Posterior vena cava (tissue), 2 donors: Measurements from ENCODE around the gene FBXW4. TPM values are rescaled to one million over a fixed set of nuclear protein-coding genes. Genes with fewer than 3 reads are reported as not detected.

Experiments
- DNase-seq: peaks from one replicate; pipeline ENCODE4 v3.0.0-alpha.2; 2020; ENCODE audit warnings: low spot score
- intact Hi-C, 2 donors: fragments of 100-400 bp; cut with DNase I; formaldehyde crosslinking; loops; one replicate each; pipeline versions ENCODE4 v1.14.1 to v1.14.2; 2022 to 2023
- microRNA-seq, 2 donors: library from miRNA; unstranded; fragments of <30 nt; microRNA quantifications; one replicate each; pipeline ENCODE4 v1.2.0, GENCODE V29; 2020 to 2021; ENCODE audit warnings: borderline microRNAs expressed in 2 of 2
- total RNA-seq, 2 donors: library from RNA; stranded (reverse); fragmentation: NEBNext Ultra II Directional; extraction: Animal tissue kit (Norgen Biotek cat#: 25700); gene quantifications; one replicate each; pipeline ENCODE4 v1.2.1, GENCODE V29; 2021
- donor health status: DM: yes; HTN: yes; CAD: no.
- donor health status: DM: yes; HTN: yes; CAD: no.

FBXW4 gene
- total RNA-seq, 2 donors from 2014 or later = 69.3 to 75.1 TPM

DNA sequence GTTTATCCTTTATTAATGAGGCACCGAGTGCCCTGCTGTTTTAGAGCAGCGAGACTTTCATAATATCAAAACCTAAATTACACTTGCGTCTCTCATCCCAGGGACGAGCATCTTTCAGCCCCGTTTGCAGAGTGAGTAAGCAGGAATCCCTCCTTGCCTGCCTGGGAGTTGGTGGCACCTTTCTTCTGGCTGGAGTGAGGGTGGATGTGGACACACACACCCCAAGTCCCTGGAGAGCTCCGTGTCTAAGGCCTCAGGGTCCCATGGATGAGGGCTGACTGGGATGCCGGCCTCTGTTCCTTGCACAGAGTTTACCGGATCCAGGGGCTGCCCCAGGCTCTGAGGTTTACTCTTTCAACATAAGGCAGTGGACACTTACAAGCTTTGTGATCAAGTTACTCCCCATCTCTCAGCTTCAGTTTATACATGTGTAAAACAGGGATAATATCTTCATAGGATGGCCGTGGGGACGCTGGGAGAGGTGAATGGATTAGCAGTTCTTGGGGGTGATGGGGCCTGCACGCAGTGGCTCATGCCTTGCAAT is 131.4 kb downstream of the FBXW4 start:
- DNase-seq = peak; percentile 47
- intact Hi-C loops = loop anchor here in 1 of 2 donors (10.0 kb wide), 1 partner anchor 279 kb away; no protein-coding TSS in a partner anchor

DNA sequence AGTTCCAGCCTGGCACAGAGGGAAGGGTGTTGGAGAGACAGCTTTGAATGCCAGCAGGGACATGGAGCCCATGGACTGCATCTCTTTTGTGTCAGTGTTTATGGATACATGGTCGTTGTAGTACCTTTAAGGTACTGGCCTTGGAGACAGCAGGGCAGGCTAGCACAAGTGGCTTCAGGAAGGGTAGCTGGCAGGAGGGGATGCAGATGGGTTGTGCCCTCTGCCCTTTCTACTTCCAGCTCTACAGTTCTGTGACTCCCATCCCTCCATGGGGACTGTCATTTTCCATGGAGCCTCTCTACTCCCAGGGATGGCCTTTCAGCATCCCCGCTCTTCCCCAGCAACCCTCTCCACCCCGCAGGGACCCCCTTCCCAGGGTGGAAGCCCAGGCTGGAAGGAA is 132.0 kb downstream of the FBXW4 start:
- DNase-seq = peak; percentile 15
- intact Hi-C loops = loop anchor here in 1 of 2 donors (10.0 kb wide), 1 partner anchor 278 kb away; no protein-coding TSS in a partner anchor

DNA sequence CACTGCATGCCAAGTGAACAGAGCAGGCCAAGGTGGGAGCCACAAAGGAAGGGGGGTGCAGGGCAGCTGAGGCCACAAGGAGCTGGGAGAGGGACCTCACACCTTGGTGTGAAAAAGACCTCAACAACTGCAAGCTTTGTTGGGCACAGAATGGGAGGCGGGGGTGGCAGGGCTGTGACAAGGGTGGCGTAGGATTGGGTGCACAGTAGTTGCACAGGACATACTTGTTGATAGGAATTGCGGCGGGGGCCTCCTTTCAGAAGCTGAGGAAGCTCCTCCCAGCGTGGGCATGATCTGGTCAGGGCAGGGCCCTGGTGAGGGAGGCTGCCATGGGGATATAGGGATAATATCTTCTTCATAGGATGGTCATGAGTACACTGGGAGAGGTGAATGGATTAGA is 132.7 kb downstream of the FBXW4 start:
- intact Hi-C loops = loop anchor here in 1 of 2 donors (10.0 kb wide), 1 partner anchor 277 kb away; no protein-coding TSS in a partner anchor
- DNase-seq = peak; percentile 63

DNA sequence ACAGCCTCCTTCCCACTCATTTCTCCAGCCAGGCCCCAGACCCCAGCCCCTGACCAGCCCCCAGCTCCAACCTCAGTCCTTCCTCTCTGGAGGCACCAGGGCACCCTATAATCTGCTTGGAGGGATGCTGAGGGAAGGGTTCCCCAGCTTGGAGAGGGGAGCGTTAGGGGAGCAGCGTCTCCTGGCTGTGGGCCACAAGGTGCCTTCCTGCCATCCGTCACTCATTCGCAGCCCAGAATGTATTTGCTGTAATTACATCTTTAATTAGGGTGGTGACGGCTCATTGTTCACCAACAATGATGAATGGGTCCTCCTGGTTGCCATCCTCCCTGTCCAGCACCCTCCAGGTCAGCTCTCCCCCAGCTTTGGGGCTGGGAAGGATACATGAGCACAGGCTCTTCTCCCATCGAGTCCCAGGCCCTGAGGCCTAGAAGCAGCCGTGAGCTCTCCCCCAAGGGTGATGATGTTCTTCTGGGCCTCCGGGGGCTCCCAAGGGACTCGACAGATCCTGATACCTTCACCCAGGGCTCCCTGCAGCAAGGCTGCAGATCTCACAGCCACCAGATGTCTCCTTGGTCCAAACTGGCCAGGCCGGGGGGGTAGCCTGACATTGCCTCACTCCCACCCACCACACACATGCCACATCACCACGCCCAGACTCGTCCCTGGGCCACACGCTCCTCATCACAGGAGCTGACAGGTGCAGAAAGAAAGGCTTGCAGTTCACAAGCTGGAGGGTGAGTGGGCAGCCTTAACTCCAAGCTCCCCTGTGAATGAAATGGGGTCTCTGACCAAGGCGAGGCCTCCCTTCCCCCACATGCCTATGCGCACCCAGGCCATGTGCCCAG is 133.7 kb downstream of the FBXW4 start:
- DNase-seq = peak; percentile 74
- intact Hi-C loops = loop anchor here in 1 of 2 donors (10.0 kb wide), 1 partner anchor 276 kb away; no protein-coding TSS in a partner anchor

Small RNA genes lying within 50 kb of the gene (microRNA-seq; reads per million reads assigned to microRNA genes)
- gene MIR3158-1 (0 reads per million in 2 donors), gene MIR3158-2 (0 reads per million in 2 donors)

Other genes starting within 250 kb of the FBXW4 start
- 10 to 100 TPM; 13.9 to 19.1 TPM for gene POLL, start 106.9 kb downstream of the FBXW4 start, total RNA-seq
- 10 to 100 TPM; 11.4 to 12.5 TPM for gene DPCD, start 106.8 kb downstream of the FBXW4 start, total RNA-seq
- gene FGF8, start 80.9 kb upstream of the FBXW4 start, total RNA-seq = not detected
- 10 to 100 TPM; 19.1 to 21.1 TPM for gene NPM3, start 88.3 kb upstream of the FBXW4 start, total RNA-seq
- 100 to 1,000 TPM in 1 of 2 donors, 10 to 100 TPM in 1; 87.7 to 125 TPM for gene OGA, start 123.3 kb upstream of the FBXW4 start, total RNA-seq
- gene KCNIP2, start 148.6 kb upstream of the FBXW4 start, total RNA-seq = 1 to 10 TPM; 2.3 to 2.7 TPM